HG02973 (cell line): ENCODE measurements around the gene UVRAG.

ENCODE experiments used
- ATAC-seq: cut with Tn5 transposase; IDR thresholded peaks from one replicate; pipeline ENCODE4 v1.9.1; 2021; ENCODE audit warnings: moderate library complexity; ENCODE audit not compliant: unreplicated experiment

Gene UVRAG

DNA sequence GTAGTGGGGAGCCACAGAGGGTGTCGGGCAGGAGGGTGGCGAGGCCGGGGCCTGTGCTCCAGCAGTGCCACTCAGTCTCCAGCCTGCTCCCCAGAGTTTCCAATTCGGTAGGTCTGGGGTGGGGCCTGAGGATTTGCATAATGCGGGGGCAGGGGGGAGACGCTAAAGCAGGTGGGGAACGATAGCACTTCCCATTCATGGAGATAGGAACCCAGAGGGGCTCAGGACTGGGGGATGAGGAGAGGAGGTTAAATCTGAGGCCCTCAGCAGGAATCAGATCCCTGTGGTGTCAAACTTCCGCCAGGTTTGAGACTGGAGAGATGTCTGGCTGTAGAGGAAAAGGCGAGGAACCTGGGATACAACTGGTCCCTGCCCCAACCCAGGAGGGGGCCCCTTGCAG, 361.5 kb downstream of the UVRAG start:
- ATAC-seq: no peak

DNA sequence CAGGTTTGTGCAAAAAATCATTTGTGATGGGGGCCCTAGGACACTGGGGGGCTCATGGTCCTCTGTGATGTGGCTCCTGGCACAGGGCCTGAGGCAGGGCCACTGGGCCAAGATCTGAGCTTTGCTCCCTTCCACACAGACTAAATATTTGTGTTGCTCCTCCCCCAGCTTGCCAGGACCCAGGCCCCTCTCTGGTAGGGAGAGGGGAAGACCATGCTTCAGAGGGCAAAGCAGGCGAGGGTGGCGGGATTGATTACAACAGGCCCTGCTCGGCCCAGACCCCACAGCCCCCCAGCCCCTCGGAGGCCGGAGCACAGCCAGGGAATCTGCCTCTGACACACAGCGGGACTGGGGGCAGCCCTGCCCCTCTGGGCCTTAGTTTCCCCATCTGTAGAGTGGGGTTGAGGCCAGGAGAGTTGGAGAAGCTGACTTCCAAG, 362.3 kb downstream of the UVRAG start:
- no peak for ATAC-seq

DNA sequence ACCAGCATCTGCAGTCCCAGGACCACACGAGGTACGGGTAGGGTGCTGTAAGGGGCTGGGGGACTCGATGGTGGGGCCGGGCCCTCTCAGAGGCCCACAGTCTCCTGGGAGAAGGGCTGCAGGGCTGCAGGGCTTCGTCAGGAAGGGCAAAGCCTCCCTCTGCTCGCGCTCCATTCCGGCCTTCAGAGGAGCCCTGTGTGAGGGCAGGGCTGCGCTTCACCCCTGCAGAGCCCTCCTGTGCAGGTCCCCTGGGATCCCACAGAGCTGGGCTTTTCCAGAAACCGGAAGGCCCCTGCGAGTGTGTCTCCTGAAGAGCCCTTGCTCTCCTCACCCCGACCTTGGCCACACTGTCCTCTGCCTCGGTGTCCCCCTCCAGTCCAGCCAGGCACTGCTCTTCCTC, 364.1 kb downstream of the UVRAG start:
- no peak for ATAC-seq

DNA sequence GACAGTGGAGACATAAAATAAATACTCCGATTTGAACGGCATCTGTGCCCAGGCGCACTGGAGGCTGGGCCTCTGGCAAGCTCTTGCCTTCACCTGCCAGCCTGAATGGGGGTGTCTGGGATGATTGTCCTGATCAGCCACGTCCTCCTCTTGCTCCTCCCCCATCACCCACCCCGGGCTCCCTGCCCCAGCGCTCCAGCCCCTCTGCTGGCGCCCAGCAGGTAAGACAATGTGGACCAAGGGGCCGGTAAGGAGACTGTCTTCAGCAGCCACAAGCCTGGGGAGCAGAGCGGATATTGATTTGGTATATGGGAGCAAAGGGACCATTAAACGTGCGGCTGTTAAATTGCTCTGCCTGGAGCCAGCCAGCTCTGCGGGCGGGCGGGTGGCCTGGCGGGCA, 366.4 kb downstream of the UVRAG start:
- ATAC-seq: no peak

DNA sequence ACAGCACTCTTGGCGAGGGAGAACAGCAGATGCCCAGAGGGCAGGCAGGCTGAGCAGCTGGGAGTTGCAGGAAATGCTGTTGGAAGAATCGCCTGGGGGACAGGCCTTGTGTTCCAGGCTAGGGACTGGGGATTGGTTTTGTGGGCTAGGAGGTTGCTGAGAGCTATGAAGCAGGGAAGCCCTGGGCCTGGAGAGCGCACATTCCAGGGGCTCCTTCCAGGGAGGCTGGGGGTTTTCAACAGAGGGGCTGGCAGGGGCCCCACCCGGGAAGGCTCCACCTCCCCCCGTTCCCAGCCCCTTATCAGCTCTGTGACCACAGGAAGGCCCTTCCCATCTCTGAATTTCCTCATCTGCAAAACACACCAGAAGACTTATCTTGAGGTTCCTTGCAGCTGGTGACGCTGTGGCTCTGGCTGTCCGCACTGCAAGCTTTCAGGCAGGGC, 369.6 kb downstream of the UVRAG start:
- ATAC-seq: no peak

DNA sequence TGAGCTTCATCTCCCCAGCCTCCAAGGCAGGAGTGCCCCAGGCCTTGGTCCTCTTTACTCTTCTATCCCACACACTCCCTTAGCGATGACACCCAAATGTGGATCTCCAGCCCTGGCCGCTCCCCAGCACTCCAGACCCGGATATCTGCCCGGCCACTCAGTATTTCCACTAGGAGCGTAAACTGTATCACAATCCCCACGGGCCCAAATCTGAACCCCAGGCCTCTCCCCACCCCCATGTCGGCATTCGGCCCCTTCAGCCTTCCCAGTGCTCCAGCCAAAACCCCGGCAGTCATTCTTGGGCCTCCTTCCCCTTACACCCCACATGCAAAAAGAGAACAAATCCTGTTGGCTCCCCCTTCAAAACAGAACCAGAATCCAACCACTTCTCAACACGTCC, 370.5 kb downstream of the UVRAG start:
- no peak for ATAC-seq

DNA sequence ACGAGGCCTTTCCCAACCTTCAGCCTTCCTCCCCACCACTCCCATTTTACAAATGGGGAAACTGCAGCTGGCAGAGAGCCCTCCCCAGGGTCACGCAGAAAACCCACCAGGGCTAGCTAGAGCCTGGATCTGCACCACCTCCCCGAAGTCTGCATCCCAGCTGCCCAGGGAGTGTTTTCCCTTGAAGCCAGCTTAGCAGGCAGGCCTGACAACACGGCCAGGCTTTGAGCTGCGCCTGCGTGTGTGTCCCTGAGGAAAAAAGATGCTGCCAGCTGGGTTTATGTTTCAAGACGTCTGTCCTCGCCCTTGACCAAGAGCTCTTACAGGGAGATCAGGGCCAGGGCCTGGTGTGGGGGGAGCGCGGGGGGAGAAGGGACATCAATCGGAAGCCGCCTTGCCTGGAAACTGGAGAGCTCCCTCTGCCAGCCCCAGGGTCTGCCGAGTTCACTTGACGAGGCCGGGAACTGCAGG, 371.0 kb downstream of the UVRAG start:
- no peak for ATAC-seq

DNA sequence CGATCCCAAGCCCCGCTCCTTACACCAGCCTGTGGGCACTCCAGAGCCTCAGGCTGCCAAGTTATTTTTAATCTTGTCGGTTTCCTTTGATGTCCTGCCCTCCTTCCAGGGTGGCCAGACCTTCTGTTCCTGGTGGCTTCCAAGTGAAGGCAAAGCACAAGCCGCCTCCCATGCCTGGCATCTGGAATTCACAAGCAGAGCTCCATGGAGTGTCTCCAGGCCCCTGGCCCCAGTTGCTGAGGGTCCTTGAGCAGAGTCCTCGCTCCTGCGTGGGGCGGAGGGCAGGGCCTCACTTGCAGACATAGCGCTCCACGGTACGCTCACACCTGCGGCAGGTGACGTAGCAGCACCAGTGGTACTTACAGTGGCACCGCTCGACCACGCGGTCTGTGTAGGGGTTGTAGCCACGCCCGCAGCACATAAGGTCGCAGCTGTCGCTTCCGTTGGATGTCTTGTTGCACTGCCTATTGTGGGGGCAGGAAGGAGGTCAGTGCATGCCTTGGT, 371.8 kb downstream of the UVRAG start:
- no peak for ATAC-seq

DNA sequence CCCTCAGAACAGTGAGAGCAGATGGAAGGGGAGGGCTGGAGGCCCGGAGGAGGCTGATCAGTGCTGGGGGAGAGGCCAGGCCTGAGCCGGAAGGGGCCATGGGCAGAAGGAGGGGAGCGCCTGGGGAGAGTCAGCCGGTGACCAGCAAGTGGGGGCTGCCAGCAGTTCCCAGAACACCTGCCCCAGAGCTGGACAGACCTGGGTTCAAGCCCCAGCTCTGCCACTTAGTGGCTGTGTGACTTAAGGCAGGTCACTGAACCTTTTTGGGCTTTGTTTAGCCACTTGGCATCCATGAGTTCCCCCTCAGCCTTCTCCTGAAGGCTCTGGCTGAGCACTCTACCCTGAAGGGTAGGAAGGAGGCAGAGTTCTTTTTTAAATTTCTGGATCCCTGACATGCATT, 373.9 kb downstream of the UVRAG start:
- no peak for ATAC-seq

DNA sequence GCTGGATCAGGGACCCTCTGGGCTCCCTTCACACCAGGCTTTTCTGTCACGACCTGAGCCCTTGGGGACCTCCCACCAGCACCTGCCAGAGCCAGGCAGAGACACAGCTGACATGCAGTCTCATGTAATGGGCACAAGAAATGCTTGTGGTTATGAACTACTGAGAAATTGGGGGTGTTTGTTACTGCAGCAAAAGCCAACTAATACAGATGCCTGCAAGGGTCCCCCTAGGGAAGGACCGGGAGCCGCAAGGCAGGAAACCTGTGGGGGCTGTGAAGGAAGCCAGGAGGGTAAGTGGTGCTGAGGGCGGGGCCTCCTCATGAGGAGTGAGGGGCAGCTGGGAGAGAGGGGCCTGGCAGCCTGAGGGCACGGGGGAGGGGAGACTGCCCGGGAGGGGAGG, 374.7 kb downstream of the UVRAG start:
- ATAC-seq: no peak

DNA sequence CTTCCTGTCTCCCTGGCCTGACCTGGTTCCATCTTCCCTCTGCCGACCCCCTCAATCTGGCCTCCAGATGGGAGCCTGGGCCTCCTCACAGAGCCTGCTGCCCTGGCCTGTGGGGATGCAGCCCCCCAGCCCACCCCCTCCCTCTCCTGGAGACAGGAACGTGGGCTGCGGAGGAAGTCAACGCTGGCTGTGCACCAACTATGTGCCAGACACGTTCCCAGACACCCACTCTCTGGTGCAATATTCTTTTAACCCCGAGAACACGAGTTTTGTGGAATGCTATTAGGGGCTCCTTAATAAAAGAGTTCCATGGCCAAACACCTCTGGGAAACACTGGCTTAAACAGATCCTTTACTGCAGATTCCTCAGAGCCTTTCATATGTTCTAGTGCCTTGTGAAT, 375.4 kb downstream of the UVRAG start:
- no peak for ATAC-seq
